GM21786 (cell line): ENCODE results near the gene CLIP4.

ENCODE experiments used
- ATAC-seq: cut with Tn5 transposase; IDR thresholded peaks from one replicate; pipeline ENCODE4 v1.9.1; 2021; ENCODE audit not compliant: unreplicated experiment

CLIP4 gene

GRCh38 chr2:29182920-29183319 lies 67.7 kb downstream of the CLIP4 start:
- no peak for ATAC-seq

DNA sequence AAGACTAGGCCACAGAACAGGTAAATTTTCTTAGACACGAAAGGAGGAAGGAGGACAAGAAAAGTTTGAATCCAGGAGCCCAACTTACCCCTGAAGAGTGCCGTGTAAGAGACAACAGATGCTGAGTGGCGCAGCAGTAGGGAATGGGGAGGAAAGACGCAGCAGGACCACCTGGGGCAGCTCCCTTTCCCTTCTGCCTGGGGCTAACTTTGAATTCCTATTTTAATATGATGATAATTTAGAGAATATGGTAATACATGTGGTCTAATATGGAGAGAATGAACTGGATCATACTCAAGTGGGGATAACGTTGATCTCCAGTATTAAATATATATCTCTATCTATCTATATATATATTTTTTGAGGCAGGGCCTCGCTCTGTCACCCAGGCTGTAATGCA lies 69.3 kb downstream of the CLIP4 start:
- no peak for ATAC-seq

GRCh38 chr2:29186817-29187216 lies 71.6 kb downstream of the CLIP4 start:
- no peak for ATAC-seq

- no peak for ATAC-seq
Measured at GRCh38 chr2:29187926-29188325, 72.7 kb downstream of the CLIP4 start.

- no peak for ATAC-seq
Measured at GRCh38 chr2:29189052-29189451, 73.8 kb downstream of the CLIP4 start.

GRCh38 chr2:29191817-29192216 lies 76.6 kb downstream of the CLIP4 start:
- no peak for ATAC-seq

DNA sequence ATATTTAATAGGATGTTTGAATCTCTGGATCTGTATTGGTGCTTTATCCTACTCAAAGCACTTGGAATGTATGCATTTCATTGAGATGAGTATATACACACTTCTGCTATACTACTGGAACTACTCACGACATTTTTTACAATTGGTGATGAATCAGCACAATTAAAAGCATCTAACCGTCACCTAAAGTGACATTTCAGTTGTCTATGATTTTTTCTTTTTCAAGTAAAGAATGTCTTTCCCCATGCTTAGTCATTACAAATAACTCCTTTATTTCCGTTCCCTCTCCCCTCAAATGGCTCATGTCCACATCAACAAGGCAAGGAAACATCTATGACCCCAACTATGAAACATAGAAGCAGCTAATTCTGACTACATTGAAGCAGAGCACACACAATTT lies 77.3 kb downstream of the CLIP4 start:
- ATAC-seq, result no peak

DNA sequence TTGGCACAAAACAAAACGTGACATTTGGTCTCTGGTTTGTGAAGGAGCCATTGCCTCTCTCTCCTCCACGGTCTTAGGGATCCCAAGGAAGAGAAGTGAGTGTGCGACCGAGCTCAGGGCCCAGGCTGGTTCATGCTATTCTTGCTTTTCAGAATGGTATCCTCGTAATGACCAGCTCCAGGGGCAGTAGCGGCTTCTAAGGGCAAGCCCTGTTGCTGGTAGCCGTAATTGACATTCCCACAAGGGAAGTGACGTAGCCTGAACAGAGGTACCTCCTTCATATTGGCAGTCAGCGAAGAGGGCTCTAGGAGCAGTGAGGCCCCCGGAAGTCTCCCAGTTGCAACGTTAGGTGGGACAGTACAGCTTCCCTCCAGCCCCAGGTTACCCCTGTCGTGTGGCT lies 77.9 kb downstream of the CLIP4 start:
- ATAC-seq, result no peak

DNA sequence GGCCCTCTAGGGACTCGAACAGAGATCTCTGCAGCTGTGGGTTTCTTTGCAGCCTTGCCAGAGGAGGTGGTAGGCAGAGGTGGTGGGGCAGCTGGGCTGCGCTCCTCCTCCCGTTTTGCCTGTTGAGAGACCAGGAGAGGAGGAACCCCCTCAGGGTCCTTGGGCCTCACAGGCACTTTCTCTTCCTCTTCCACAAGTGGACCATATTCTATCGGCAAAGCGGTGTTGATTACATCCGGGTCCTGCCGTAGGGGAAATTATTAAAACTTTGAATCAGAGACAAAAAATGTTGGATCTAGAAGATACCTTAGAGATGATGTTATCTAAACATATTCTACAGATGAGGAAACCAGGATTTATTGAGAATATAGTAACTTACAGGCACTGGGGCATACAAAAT lies 78.5 kb downstream of the CLIP4 start:
- no peak for ATAC-seq

GRCh38 chr2:29195796-29196195 lies 80.6 kb downstream of the CLIP4 start:
- no peak for ATAC-seq

DNA sequence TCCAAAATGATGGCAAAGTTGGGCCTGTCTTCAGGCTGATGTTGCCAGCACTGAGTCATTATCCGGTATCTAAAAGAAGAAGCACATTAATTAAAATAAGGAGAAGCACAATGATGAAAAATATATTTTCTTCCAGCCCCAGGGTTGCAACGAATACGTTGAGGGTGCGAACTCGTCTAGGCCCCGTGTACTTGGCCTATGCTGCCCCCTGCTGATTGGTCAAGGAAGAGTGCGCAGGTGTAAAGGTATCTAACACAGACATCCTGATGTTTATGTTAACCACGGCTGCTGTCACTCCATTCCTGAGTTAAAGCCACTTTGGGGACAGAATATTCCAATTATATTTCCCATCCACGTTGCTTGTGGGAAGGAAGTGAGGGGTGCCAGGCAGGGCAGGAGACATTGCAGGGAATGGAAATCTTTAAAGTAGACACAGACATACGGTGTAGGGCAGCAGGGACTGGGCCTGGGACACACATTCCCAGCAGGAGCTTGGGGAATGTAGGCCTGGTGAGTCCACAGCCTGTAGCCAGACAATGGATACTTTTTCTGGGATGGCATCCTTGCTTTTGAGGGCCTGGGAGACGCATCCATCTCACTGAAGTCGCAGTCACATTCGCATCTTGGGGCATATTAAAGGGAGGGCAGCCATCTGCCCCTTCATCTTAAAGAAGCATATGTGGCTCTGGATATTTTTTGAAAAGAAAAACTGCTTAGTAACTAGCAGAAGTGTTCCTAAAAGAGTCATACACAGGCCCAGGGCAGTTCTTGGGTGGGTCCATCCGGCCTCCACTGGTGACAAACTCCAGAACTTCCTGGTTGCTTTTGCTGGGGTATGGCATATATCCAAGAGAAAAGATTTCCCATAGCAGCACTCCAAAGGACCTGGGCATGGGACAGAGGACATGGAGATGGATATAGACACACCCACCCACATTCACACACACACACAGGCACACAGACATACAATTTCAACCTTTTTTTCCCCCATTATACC lies 81.9 kb downstream of the CLIP4 start:
- no peak for ATAC-seq

- no peak for ATAC-seq
Measured at GRCh38 chr2:29201979-29202378, 86.8 kb downstream of the CLIP4 start.

DNA sequence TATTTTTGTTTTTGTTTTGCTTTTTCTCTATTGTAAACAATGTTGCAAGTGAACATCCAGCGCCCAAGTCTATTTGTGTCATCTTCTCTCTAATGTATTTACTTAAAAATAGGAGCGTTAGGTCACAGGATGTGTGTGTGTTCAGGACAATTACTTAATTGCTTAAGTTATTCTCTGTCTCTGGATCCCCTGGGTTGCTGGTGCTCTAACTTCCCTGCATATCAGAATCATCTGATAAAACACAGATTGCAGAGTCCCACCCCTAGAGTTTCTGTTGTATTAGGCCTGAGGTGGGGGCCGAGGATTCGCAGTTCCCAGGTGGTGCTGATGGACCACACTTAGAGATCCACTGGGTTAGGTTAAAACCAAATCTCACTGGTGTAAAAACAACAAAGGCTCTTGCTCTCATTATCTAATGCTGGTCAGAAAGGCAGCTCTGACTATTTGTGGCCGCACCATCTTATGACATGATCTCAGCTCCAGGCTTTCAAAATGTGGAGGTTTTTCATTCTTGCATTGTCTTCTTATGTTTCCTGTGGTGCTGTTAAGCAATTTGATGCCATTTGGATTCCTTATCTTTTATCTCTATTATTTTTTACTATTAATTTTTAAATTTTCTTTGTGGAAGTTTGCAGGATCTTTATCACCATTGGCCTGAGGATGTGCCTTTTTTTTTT lies 87.7 kb downstream of the CLIP4 start:
- no peak for ATAC-seq

- ATAC-seq, result no peak
Measured at GRCh38 chr2:29206941-29207340, 91.7 kb downstream of the CLIP4 start.

GRCh38 chr2:29207352-29208148 lies 92.3 kb downstream of the CLIP4 start:
- ATAC-seq, result no peak

- no peak for ATAC-seq
Measured at GRCh38 chr2:29209551-29209950, 94.3 kb downstream of the CLIP4 start.

- ATAC-seq, result no peak
Measured at GRCh38 chr2:29212009-29212408, 96.8 kb downstream of the CLIP4 start.

DNA sequence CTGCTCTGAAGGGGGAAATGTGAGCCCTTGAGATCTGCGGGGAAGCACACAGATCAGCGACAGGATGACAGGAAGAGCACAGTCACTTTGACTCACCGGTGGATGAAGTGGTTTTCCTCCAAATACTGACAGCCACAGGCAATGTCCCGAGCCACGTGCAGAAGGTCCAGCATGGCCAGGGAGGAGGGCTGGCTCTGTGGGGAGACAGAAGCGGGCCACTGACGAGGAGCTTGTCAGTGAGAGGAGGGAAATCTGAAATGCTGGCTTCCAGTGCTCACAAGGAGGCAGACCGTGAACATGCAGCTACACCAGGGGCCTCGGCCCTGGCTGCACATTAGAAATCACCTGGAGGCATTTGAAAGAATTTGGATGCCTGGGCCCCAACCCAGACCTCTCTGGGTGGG lies 98.7 kb downstream of the CLIP4 start:
- no peak for ATAC-seq

DNA sequence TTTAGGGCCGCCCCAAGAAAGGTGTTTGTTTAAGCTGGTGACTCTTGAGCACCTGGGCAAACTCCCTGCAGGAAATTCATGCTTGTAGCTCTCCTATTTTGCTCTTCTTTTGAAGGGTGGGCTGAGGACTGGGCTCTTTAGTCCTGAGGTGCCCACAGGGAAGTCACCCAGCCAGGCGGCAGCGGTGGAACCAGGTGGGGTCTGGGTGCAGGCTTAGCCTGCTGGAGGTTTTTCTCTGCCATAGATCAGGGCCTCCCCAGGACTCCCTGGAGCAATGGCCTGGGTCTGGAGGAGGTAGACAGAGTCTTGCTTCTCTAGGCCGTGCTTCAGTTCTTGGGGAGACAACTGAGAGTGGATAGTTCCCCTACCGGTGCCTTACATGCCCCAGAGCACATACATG lies 99.9 kb downstream of the CLIP4 start:
- ATAC-seq, result no peak

- no peak for ATAC-seq
Measured at GRCh38 chr2:29215739-29216608, 100.8 kb downstream of the CLIP4 start.

GRCh38 chr2:29216609-29216909 lies 101.3 kb downstream of the CLIP4 start:
- ATAC-seq, result no peak
